Activated naive CD4-positive, alpha-beta T cell treated with anti-CD3 and anti-CD28 coated beads for 36 hours (primary cell): ENCODE data around the gene XXYLT1. TPM values are rescaled to one million over a fixed set of nuclear protein-coding genes. Genes with fewer than 3 reads are reported as not detected.

ENCODE experiments used
- CTCF ChIA-PET: fragments of 350-600 bp; sonication (Branson Sonifier 250); formaldehyde crosslinking; loops from one replicate; lab custom pipeline; 2021; ENCODE audit warnings: antibody characterized with exemption; lab: Charles Lee
- DNase-seq: peaks from one replicate; pipeline ENCODE4 v3.0.0-alpha.2; 2020
- H3K27ac Mint-ChIP-seq: one replicate; pipeline ENCODE4 v1.8.0; 2021; ENCODE audit warnings: mild to moderate bottlenecking, mixed read lengths
- H3K27me3 Mint-ChIP-seq: one replicate; pipeline ENCODE4 v1.8.0; 2021; ENCODE audit warnings: low read depth, mixed read lengths
- H3K36me3 Mint-ChIP-seq: one replicate; pipeline ENCODE4 v1.8.0; 2021; ENCODE audit warnings: low read depth, mixed read lengths
- H3K4me1 Mint-ChIP-seq: one replicate; pipeline ENCODE4 v1.8.0; 2021; ENCODE audit warnings: low read depth, mixed read lengths
- H3K4me3 Mint-ChIP-seq: one replicate; pipeline ENCODE4 v1.8.0; 2021; ENCODE audit warnings: mild to moderate bottlenecking, moderate library complexity, mixed read lengths
- H3K9me3 Mint-ChIP-seq: one replicate; pipeline ENCODE4 v1.8.0; 2021; ENCODE audit warnings: mixed read lengths
- intact Hi-C: fragments of 100-400 bp; cut with micrococcal nuclease; formaldehyde crosslinking; loops from one replicate; pipeline ENCODE4 v1.15.1; 2023
- total RNA-seq, 2 experiments: library from RNA; stranded (reverse); gene quantifications; one replicate each; pipeline ENCODE4 v1.2.3, GENCODE V29; 2021

Gene XXYLT1
- total RNA-seq, 2 experiments from 2014 or later = 1.8 to 2.5 TPM

DNA sequence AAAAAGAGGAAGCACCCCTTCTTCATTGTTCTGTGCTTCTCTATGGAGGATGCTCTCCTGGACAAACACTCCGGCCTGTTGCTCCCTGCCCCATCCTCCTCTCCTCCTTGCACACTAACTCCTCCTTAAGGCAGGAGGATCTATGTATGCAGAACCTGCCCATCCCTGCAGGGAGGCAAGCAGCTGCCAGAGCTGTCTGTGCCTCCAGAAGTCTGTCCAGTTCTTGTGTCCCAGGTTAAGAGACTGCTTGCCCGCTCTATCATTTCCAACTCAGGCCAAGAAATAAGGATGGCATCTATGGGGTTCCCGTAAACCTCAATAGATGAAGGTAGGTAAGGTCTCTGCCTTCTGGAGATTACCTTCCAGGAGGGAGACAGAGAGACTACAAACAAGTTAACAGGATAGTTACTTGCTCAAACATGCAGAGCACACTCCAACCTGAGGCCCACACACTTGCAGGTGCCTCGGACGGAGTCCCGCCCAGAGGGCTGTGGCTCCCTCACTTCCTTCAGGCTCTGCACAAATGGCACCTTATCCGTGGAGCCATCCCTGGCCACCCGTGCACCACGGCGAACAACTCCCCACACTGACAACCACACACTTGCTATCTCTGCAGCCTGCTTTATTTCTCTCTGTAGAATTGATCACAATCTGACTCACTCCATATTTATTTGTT lies 6.9 kb downstream of the XXYLT1 start:
- H3K27ac Mint-ChIP-seq = no peak overlapping the region
- CTCF ChIA-PET = interaction anchor here (1.2 to 3.9 kb wide), 3 partner anchors 259 to 581 kb away, joined by 3 to 23 read pairs (median 4); no protein-coding TSS in a partner anchor
- intact Hi-C loops = loop anchor here (5.0 kb wide), 1 partner anchor 932 kb away; no protein-coding TSS in a partner anchor
- no peak for DNase-seq
- no peaks in the 10 kb centered on the region for H3K27me3 Mint-ChIP-seq
- H3K4me1 Mint-ChIP-seq = peaks cover 11% of the 10 kb centered on the region
- no peak overlapping the region for H3K4me3 Mint-ChIP-seq
- H3K36me3 Mint-ChIP-seq = no peaks in the 10 kb centered on the region
- H3K9me3 Mint-ChIP-seq = no peaks in the 10 kb centered on the region

DNA sequence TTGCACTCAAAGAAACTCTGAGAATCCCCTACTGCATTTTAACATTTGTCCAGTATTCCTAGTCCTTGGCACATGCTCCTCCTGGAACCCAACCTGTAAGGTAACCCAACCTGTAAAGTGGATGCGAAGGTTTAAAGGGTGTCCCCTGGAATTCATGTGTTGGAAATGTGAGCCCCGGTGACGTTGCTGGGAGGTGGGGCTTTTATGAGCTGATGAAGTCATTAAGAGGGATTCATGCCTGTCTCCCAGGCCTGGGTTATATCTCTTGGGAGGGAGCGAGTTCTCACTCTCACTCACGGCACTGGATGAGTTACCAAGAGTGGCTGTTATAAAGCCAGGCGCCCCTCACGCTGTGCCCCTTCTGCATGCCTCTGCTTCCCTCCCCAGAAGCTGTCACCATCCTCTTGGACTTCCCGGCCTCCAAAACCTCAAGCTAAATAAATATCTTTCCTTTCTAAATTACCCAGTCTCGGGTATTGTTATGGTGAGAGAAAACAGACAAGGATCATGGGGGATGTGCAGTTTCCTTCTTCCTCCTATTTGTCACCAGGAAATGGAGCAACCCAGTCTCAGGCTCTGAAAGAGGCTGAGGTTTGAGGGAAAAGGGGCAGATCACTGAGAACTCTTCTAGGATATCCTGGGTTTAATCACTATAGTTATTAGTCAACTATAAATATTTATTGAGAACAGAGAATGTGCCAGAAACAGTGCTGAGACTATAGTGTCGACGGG lies 7.6 kb downstream of the XXYLT1 start:
- no peak for DNase-seq
- CTCF ChIA-PET = interaction anchor here (0.6 to 3.9 kb wide), 4 partner anchors 8 to 621 kb away, joined by 3 to 28 read pairs (median 14); partner anchors contain the start of genes LSG1 and XXYLT1
- Mint-ChIP-seq H3K27me3 (no peaks in the 10 kb centered on the region), H3K36me3 (no peaks in the 10 kb centered on the region), H3K9me3 (no peaks in the 10 kb centered on the region), H3K27ac (no peak overlapping the region), H3K4me1 (peaks cover 13% of the 10 kb centered on the region), H3K4me3 (no peak overlapping the region)
- intact Hi-C loops = loop anchor here (5.0 kb wide), 1 partner anchor 931 kb away; no protein-coding TSS in a partner anchor

DNA sequence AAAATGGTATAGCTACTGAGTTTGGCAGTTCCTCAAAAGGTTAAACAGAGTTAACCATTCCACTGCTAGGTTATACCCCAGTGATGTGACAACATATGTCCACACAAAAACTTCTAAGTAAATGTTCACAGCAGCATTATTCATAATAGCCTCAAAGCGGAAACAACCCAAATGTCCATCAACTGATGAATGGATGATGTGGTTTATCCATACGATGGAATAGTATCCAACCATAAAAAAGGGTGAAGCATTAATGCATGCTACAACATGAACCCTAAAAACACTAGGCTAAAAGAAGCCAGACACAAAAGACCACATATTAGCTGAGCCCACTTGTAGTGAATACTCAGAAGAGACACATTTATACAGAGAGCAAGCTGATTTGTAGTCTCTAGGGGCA lies 9.0 kb downstream of the XXYLT1 start:
- no peak overlapping the region for H3K4me3 Mint-ChIP-seq
- peaks cover 13% of the 10 kb centered on the region for H3K4me1 Mint-ChIP-seq
- intact Hi-C loops = loop anchor here (5.0 kb wide), 1 partner anchor 930 kb away; no protein-coding TSS in a partner anchor
- H3K27ac Mint-ChIP-seq = no peak overlapping the region
- no peaks in the 10 kb centered on the region for H3K27me3 Mint-ChIP-seq
- H3K9me3 Mint-ChIP-seq = no peaks in the 10 kb centered on the region
- no peaks in the 10 kb centered on the region for H3K36me3 Mint-ChIP-seq
- CTCF ChIA-PET = interaction anchor here (1.0 to 3.9 kb wide), 3 partner anchors 9 to 589 kb away, joined by 3 to 28 read pairs (median 23); partner anchors contain the start of genes LSG1 and XXYLT1
- no peak for DNase-seq

DNA sequence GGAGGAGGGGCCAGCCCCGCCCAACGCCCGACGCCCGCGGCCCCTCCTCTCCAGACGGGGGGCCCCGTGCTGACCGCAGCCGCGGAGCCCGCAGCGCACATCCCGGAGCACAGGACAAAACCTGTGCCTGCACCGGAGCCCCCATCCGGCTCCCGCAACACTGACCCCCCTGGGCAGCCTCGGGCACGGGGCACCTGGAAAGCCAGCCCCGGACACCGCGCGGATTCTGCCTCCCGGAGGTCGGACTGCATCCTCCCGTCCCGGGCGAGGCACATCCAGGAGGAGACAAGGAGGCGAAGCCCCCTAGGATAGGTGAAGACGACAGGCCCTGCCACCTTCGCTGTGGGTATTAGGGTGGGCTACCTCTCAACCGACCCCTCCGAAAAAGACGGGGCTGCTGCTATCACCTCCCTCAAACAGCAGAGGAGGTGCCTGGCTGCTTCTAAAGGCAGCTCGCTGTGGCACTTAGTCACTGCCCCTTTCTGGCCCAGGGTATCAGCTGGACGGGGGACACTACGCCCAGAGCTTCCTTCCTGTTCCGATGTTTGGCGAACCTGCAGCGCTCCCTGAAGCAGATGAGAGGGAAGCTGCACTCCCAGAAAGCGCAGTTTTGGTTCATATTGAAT lies 10.6 kb downstream of the XXYLT1 start:
- H3K9me3 Mint-ChIP-seq = no peaks in the 10 kb centered on the region
- DNase-seq = peak; percentile 47
- peak overlapping the region; percentile 68 for H3K4me3 Mint-ChIP-seq
- H3K27me3 Mint-ChIP-seq = no peaks in the 10 kb centered on the region
- H3K27ac Mint-ChIP-seq = peak overlapping the region; percentile 33
- H3K4me1 Mint-ChIP-seq = peaks cover 13% of the 10 kb centered on the region
- H3K36me3 Mint-ChIP-seq = no peaks in the 10 kb centered on the region
- CTCF ChIA-PET = interaction anchor here (0.7 to 3.9 kb wide), 5 partner anchors 11 to 589 kb away, joined by 3 to 28 read pairs (median 7); partner anchors contain the start of gene XXYLT1
- intact Hi-C loops = loop anchor here (1.0 to 5.0 kb wide), 4 partner anchors 491 to 928 kb away; partner anchors contain the start of gene LSG1

DNA sequence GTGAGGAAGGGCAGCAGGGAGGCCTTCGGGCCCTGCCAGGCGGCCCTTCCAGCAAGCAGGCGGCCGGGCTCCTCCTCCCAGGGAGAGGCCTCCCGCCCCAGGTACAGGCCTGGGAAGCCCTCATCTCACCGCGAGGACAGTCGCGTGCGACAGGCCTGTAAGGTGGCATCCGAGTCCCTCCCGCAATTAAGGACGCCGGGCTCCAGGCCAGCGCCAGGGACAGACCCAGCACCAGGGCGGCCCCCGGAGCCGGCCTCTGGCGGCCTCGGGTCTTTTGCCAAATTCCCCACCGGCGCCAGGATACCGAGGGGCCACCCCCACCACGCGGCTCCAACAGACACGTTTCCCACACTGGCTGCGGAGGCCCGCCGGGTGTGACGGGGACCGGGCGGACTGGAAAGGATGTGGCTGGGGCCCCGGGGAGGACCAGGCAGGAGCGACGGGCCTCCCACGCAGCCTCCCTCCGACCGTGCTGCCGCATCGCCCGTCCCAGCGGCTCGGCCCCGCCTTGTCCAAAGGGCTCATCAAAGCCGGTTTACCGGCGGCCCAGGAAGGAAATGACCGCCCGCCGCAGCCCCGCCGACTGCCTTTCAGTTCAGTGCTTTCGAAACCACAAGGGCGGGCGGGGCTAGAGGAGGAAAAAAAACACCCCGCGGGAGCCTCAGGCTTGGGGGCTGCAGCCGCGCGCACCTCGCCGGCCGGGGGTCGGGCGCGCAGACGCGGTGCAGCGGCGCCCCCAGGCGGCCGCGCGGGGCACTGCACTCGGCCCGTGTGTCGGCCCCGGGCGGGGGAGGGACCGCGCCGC lies 11.3 kb downstream of the XXYLT1 start:
- Mint-ChIP-seq H3K27me3 (no peaks in the 10 kb centered on the region), H3K9me3 (no peaks in the 10 kb centered on the region), H3K4me3 (peak overlapping the region; percentile 55), H3K36me3 (no peaks in the 10 kb centered on the region), H3K4me1 (peaks cover 13% of the 10 kb centered on the region), H3K27ac (no peak overlapping the region)
- CTCF ChIA-PET = interaction anchor here (0.8 to 3.9 kb wide), 4 partner anchors 11 to 588 kb away, joined by 3 to 28 read pairs (median 14); partner anchors contain the start of gene XXYLT1
- intact Hi-C loops = loop anchor here (1.0 to 10.0 kb wide), 6 partner anchors 132 to 927 kb away; partner anchors contain the start of gene LSG1
- peak; percentile 79 for DNase-seq

DNA sequence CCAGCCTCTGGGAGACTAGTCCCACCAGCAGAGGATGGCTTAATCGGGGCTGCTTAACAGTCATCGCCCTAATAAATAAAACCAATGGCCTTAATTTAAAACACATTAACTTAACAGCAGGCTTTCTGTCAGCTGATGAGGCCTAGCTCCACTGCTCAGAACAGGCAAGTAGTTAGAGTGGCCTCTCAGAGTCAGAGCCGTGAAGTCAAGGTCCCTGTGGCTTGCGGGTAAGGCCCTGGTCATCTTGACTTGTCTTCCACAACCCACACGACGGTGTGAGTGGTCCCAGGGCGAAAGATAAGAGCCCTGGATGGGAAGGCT lies 11.8 kb downstream of the XXYLT1 start:
- Mint-ChIP-seq H3K9me3 (no peaks in the 10 kb centered on the region), H3K36me3 (no peaks in the 10 kb centered on the region), H3K27me3 (no peaks in the 10 kb centered on the region), H3K27ac (no peak overlapping the region), H3K4me3 (no peak overlapping the region), H3K4me1 (peaks cover 13% of the 10 kb centered on the region)
- CTCF ChIA-PET = interaction anchor here (0.8 to 1.9 kb wide), 4 partner anchors 12 to 573 kb away, joined by 3 to 7 read pairs (median 4); partner anchors contain the start of genes FAM43A and XXYLT1
- DNase-seq = no peak
- intact Hi-C loops = loop anchor here (5.0 to 10.0 kb wide), 2 partner anchors 132 to 254 kb away; no protein-coding TSS in a partner anchor

DNA sequence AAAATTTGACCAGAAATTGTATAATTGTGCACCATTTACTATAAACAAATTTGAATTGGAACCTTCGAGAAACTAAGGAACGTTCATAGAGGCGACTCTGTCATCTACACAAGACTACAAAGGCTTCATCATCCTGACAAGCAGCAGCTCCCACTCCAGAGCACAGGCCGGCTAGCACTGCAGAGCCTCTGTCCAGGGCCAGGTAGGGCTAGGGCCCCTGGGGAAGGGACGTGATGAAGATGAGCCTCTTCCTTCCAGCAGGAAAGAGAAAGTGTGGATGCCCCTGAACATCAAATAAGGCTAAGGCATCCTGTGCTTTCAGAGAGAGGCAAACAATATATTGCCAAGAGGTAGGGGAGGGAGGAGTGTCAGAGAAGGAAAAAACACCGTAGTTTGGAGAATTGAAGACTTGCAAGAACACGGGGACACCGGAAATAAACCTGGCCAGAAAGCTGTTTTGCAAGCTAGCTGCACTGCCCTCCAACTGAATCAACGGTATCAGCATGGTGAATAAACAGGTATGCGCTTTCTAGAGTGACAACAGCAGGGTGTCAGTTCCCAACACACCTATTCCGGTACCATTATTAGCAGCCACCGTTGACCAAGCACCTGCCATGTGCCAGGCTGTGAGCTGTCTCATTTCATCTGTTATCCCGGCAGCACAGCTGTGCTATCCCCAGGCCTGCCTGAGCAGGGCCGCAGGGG lies 12.4 kb downstream of the XXYLT1 start:
- no peaks in the 10 kb centered on the region for H3K9me3 Mint-ChIP-seq
- no peak for DNase-seq
- H3K27me3 Mint-ChIP-seq = no peaks in the 10 kb centered on the region
- intact Hi-C loops = loop anchor here (5.0 to 10.0 kb wide), 2 partner anchors 131 to 254 kb away; no protein-coding TSS in a partner anchor
- H3K36me3 Mint-ChIP-seq = no peaks in the 10 kb centered on the region
- H3K27ac Mint-ChIP-seq = no peak overlapping the region
- CTCF ChIA-PET = interaction anchor here (0.8 to 1.9 kb wide), 5 partner anchors 12 to 576 kb away, joined by 3 to 7 read pairs (median 5); partner anchors contain the start of genes FAM43A and XXYLT1
- peaks cover 13% of the 10 kb centered on the region for H3K4me1 Mint-ChIP-seq
- H3K4me3 Mint-ChIP-seq = no peak overlapping the region

DNA sequence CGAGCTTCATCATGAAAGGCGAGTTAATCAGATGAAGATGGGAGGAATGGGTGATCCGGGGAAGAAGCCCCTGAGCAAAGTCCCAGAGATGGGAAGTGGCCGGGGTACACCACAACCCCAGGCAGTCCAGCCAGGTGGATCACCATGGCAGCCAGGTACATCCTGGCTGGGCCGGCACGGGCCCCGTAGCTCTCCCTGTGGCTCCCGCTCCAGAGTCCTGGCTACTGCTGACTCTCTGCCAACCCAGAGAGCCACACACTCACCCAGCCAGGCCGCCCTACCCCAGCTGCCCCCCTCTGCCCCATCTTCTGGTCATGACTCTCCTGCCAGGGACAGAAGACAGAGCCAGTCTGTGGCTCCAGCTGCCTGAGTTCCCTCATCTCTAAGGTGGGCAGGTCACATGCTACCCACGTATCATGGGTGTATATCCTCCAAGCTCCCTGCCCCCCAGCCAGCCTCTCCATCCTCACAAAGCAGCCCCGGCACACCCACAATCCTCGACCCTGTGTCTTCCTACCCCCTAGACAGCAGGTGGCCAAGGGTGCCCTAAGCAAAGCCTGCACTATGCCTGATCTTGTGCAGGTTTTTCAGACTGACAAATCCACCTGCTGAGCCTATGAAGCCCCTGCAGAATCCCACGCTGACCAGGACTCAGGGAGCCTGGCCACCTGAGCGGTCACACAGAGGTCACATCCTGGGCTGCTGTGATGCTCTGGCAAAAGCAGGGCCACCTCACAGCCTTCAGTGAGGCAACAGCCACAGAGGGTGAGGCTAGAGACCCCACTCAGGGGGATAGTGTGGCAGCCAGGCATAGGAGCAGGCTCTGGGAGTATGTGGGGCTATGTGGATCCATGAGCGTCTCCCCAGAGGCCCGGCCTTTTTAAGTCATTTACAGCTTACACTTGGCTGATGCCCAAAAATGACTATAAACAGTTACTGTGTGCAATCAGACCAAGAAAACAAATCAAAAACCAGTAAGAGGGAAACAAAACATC lies 13.2 kb downstream of the XXYLT1 start:
- Mint-ChIP-seq H3K27ac (no peak overlapping the region), H3K4me1 (peaks cover 13% of the 10 kb centered on the region), H3K9me3 (no peaks in the 10 kb centered on the region), H3K27me3 (no peaks in the 10 kb centered on the region), H3K36me3 (no peaks in the 10 kb centered on the region), H3K4me3 (no peak overlapping the region)
- CTCF ChIA-PET = interaction anchor here (0.6 to 1.9 kb wide), 6 partner anchors 13 to 593 kb away, joined by 3 to 7 read pairs (median 4); partner anchors contain the start of genes FAM43A and XXYLT1
- intact Hi-C loops = loop anchor here (5.0 to 10.0 kb wide), 2 partner anchors 130 to 253 kb away; no protein-coding TSS in a partner anchor
- DNase-seq = no peak

DNA sequence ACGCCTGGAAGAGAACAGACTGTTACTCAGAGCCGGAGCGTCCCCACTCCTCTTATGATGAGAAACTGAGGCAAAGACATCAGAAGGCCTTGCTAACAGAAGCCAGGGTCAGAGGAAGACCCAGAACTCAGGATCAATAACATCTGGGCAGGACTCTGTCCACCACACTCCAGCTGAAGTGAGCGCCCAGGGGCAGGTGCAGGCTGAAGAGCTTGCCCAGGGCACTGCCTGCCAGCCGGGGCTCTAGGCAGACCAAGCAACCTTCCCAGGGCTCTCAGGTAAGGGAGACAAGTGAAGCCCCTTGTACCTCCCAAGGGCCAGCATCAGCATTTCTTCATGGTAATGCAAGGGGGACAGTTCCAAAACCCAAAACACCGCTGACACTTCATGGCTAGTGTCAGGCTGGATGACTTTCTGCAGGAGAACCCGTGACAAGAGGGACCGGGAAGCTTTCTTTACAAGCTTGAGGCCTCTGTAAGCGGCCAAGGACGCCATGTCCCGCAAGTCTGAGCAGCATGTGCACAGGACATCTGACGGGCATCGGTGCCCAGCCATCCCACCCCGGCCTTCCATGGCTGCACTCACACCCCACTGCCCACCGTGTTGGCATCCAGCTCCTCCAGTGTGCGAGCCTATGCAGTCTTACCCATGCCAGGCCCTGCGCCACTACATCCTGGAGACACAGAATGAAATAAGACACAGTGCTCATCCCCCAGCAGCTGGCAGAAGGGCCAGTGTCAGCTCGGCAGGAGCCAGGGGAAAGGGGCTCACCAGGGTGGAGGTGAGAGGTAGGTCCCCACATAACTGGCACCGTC lies 14.1 kb downstream of the XXYLT1 start:
- Mint-ChIP-seq H3K4me3 (no peak overlapping the region), H3K27me3 (no peaks in the 10 kb centered on the region), H3K36me3 (no peaks in the 10 kb centered on the region), H3K9me3 (no peaks in the 10 kb centered on the region), H3K4me1 (peaks cover 15% of the 10 kb centered on the region), H3K27ac (no peak overlapping the region)
- intact Hi-C loops = loop anchor here (5.0 to 10.0 kb wide), 2 partner anchors 130 to 252 kb away; no protein-coding TSS in a partner anchor
- no peak for DNase-seq
- CTCF ChIA-PET = interaction anchor here (0.6 to 1.8 kb wide), 5 partner anchors 14 to 594 kb away, joined by 3 to 5 read pairs (median 3); partner anchors contain the start of gene XXYLT1
